Measurements from ENCODE around the gene ZNF8.

DNA sequence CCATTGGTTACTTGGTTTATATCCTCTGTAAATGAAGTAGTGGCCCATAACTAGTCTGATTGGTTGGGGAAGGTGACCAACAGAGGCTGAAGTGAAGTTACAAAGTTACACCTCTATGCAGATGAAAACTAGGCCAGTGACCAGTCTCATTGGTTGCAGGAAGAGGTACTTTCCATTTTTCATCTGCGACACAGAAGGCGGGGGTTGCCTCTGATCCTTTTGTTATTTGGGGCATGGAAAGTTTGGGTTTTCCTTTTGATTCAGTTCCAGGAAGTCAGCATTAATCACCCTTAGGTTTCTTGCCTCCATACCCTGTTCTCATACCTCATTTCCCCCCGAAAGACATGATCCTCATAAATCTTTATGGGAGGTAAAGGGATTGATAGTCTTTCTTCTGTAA lies 29.9 kb upstream of the ZNF8 start:
- TF ChIP-seq, protein P1, sequence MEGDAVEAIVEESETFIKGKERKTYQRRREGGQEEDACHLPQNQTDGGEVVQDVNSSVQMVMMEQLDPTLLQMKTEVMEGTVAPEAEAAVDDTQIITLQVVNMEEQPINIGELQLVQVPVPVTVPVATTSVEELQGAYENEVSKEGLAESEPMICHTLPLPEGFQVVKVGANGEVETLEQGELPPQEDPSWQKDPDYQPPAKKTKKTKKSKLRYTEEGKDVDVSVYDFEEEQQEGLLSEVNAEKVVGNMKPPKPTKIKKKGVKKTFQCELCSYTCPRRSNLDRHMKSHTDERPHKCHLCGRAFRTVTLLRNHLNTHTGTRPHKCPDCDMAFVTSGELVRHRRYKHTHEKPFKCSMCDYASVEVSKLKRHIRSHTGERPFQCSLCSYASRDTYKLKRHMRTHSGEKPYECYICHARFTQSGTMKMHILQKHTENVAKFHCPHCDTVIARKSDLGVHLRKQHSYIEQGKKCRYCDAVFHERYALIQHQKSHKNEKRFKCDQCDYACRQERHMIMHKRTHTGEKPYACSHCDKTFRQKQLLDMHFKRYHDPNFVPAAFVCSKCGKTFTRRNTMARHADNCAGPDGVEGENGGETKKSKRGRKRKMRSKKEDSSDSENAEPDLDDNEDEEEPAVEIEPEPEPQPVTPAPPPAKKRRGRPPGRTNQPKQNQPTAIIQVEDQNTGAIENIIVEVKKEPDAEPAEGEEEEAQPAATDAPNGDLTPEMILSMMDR (IDR thresholded peaks at IDR 0.05; ENCODE audit: insufficient read depth, low read length, poor library complexity, severe bottlenecking) = no peak
- TF ChIP-seq EZH2phosphoT487 (conservative IDR thresholded peaks at IDR 0.05; ENCODE audit: low read length) = no peak
